GM18861 (cell line): ENCODE results near the gene KMT2E.

ENCODE experiments used
- ATAC-seq: cut with Tn5 transposase; IDR thresholded peaks from one replicate; pipeline ENCODE4 v1.9.1; 2021; ENCODE audit not compliant: unreplicated experiment

Gene KMT2E

GRCh38 chr7:105073143-105073542 is 59.1 kb downstream of the KMT2E start:
- ATAC-seq: no peak

GRCh38 chr7:105079348-105079747 is 65.3 kb downstream of the KMT2E start:
- no peak for ATAC-seq

- no peak for ATAC-seq
These were observed 70.6 kb downstream of the KMT2E start for GRCh38 chr7:105084581-105084980.

GRCh38 chr7:105086850-105087249 is 72.8 kb downstream of the KMT2E start:
- no peak for ATAC-seq

GRCh38 chr7:105087981-105088380 is 74.0 kb downstream of the KMT2E start:
- no peak for ATAC-seq

- ATAC-seq: no peak
These were observed 74.5 kb downstream of the KMT2E start for GRCh38 chr7:105088456-105088855.

GRCh38 chr7:105094966-105095365 is 81.0 kb downstream of the KMT2E start:
- ATAC-seq: no peak

GRCh38 chr7:105096306-105096705 is 82.3 kb downstream of the KMT2E start:
- ATAC-seq: no peak

- no peak for ATAC-seq
These were observed 83.6 kb downstream of the KMT2E start for GRCh38 chr7:105097619-105098018.

GRCh38 chr7:105098863-105099515 is 85.0 kb downstream of the KMT2E start:
- ATAC-seq: peak; percentile 74

GRCh38 chr7:105101864-105102263 is 87.9 kb downstream of the KMT2E start:
- ATAC-seq: no peak

- no peak for ATAC-seq
These were observed 88.8 kb downstream of the KMT2E start for GRCh38 chr7:105102557-105103352.

- ATAC-seq: no peak
These were observed 91.6 kb downstream of the KMT2E start for GRCh38 chr7:105105579-105105978.

GRCh38 chr7:105106473-105106872 is 92.5 kb downstream of the KMT2E start:
- no peak for ATAC-seq

GRCh38 chr7:105107458-105107857 is 93.5 kb downstream of the KMT2E start:
- no peak for ATAC-seq

- no peak for ATAC-seq
These were observed 98.7 kb downstream of the KMT2E start for GRCh38 chr7:105112440-105113418.

- no peak for ATAC-seq
These were observed 104.9 kb downstream of the KMT2E start for GRCh38 chr7:105118612-105119600.

- no peak for ATAC-seq
These were observed 108.6 kb downstream of the KMT2E start for GRCh38 chr7:105122619-105123018.

GRCh38 chr7:105125745-105126144 is 111.7 kb downstream of the KMT2E start:
- no peak for ATAC-seq

GRCh38 chr7:105126436-105126975 is 112.5 kb downstream of the KMT2E start:
- ATAC-seq: no peak
